OCI-LY1 (cell line): ENCODE results near the gene CLP1.

Experiments used
- H2AFZ ChIP-seq: fragments of 200-600 bp; sonication (generic), shearing (Covaris generic); 2 replicates; pipeline ENCODE4 v1.6.0; 2014; ENCODE audit warnings: antibody characterized with exemption, mild to moderate bottlenecking, low read length
- H3F3A ChIP-seq: fragments of 200-600 bp; sonication (generic), shearing (Covaris generic); 2 replicates; pipeline ENCODE4 v1.6.0; 2014; ENCODE audit warnings: mild to moderate bottlenecking, antibody characterized with exemption, low read length, moderate library complexity; ENCODE audit not compliant: insufficient read depth
- H3K27ac ChIP-seq: fragments of 200-600 bp; sonication (generic); 2 replicates; pipeline ENCODE4 v1.5.1; 2014; ENCODE audit warnings: low read length, mixed run types, mild to moderate bottlenecking, low read depth; ENCODE audit not compliant: poor library complexity, severe bottlenecking
- H3K27me3 ChIP-seq: fragments of 200-600 bp; sonication (generic); 2 replicates; pipeline ENCODE4 v1.6.0; 2014; ENCODE audit warnings: antibody characterized with exemption, mild to moderate bottlenecking, low read length, moderate library complexity; ENCODE audit not compliant: insufficient read depth
- H3K36me3 ChIP-seq: fragments of 200-600 bp; sonication (generic); 2 replicates; pipeline ENCODE4 v1.6.1; 2014; ENCODE audit warnings: mild to moderate bottlenecking, antibody characterized with exemption, low read length, moderate library complexity, mixed read lengths; ENCODE audit not compliant: insufficient read depth
- H3K4me1 ChIP-seq: fragments of 200-600 bp; sonication (generic); 2 replicates; pipeline ENCODE4 v1.5.1; 2014; ENCODE audit warnings: mild to moderate bottlenecking, low read length, moderate library complexity; ENCODE audit not compliant: insufficient read depth, severe bottlenecking
- H3K4me2 ChIP-seq: fragments of 200-600 bp; sonication (generic), shearing (Covaris generic); 2 replicates; pipeline ENCODE4 v1.6.1; 2014; ENCODE audit warnings: low read length
- H3K4me3 ChIP-seq: fragments of 200-600 bp; sonication (generic); 2 replicates; pipeline ENCODE4 v1.5.1; 2014; ENCODE audit warnings: low read length, low read depth, mild to moderate bottlenecking, mixed read lengths; ENCODE audit not compliant: poor library complexity, severe bottlenecking
- H3K79me2 ChIP-seq: fragments of 200-600 bp; shearing (Covaris generic); 2 replicates; pipeline ENCODE4 v1.6.1; 2016; ENCODE audit warnings: mixed run types, low read length, mixed read lengths; ENCODE audit not compliant: insufficient read depth
- H3K9ac ChIP-seq: fragments of 200-600 bp; sonication (generic), shearing (Covaris generic); 2 replicates; pipeline ENCODE4 v1.6.1; 2014; ENCODE audit warnings: mild to moderate bottlenecking, low read length, mixed read lengths
- H3K9me2 ChIP-seq: fragments of 200-600 bp; sonication (generic), shearing (Covaris generic); 2 replicates; pipeline ENCODE4 v1.6.1; 2014; ENCODE audit warnings: low read depth, mild to moderate bottlenecking, low read length, mixed read lengths
- H3K9me3 ChIP-seq: fragments of 200-600 bp; shearing (Covaris generic); 2 replicates; pipeline ENCODE4 v1.6.1; 2014; ENCODE audit warnings: low read length, mixed read lengths
- H4K20me1 ChIP-seq: fragments of 200-600 bp; sonication (generic), shearing (Covaris generic); 2 replicates; pipeline ENCODE4 v1.6.0; 2016; ENCODE audit warnings: mild to moderate bottlenecking, low read length; ENCODE audit not compliant: insufficient read depth
- EZH2 ChIP-seq: fragments of 200-600 bp; sonication (generic), shearing (Covaris generic); IDR thresholded peaks from 2 replicates; pipeline ENCODE4 v1.8.0; 2017; ENCODE audit warnings: borderline replicate concordance, mixed run types, mild to moderate bottlenecking, antibody characterized with exemption, low read length, moderate library complexity, mixed read lengths
- TF ChIP-seq, protein P1 (sequence below): fragments of 200-600 bp; sonication (generic), shearing (Covaris generic); IDR thresholded peaks from 2 replicates; pipeline ENCODE4 v1.5.1; 2017; ENCODE audit warnings: mild to moderate bottlenecking, antibody characterized with exemption, low read length, moderate library complexity, mixed read lengths

CLP1 gene

GRCh38 chr11:57698843-57699365, 41.3 kb downstream of the CLP1 start:
- Histone ChIP-seq H3K36me3 (peaks cover 76% of the 10 kb centered on the region), H2AFZ (no peak overlapping the region), H3K27me3 (no peaks in the 10 kb centered on the region), H3K9me2 (no peaks in the 10 kb centered on the region), H3K79me2 (no peaks in the 10 kb centered on the region), H3K9ac (no peak overlapping the region), H3K4me3 (no peak overlapping the region), H3K27ac (no peak overlapping the region), H3F3A (no peaks in the 10 kb centered on the region), H3K9me3 (no peaks in the 10 kb centered on the region), H4K20me1 (no peaks in the 10 kb centered on the region), H3K4me1 (no peaks in the 10 kb centered on the region), H3K4me2 (no peak overlapping the region)
- TF ChIP-seq, protein P1, sequence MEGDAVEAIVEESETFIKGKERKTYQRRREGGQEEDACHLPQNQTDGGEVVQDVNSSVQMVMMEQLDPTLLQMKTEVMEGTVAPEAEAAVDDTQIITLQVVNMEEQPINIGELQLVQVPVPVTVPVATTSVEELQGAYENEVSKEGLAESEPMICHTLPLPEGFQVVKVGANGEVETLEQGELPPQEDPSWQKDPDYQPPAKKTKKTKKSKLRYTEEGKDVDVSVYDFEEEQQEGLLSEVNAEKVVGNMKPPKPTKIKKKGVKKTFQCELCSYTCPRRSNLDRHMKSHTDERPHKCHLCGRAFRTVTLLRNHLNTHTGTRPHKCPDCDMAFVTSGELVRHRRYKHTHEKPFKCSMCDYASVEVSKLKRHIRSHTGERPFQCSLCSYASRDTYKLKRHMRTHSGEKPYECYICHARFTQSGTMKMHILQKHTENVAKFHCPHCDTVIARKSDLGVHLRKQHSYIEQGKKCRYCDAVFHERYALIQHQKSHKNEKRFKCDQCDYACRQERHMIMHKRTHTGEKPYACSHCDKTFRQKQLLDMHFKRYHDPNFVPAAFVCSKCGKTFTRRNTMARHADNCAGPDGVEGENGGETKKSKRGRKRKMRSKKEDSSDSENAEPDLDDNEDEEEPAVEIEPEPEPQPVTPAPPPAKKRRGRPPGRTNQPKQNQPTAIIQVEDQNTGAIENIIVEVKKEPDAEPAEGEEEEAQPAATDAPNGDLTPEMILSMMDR = no peak
- TF ChIP-seq EZH2 = no peak

GRCh38 chr11:57699813-57700212, 42.3 kb downstream of the CLP1 start:
- Histone ChIP-seq H3K9me3 (no peaks in the 10 kb centered on the region), H3K79me2 (no peaks in the 10 kb centered on the region), H3K27me3 (no peaks in the 10 kb centered on the region), H4K20me1 (no peaks in the 10 kb centered on the region), H3K36me3 (peaks cover 76% of the 10 kb centered on the region), H3K4me1 (no peaks in the 10 kb centered on the region), H3K9ac (no peak overlapping the region), H2AFZ (no peak overlapping the region), H3K4me2 (no peak overlapping the region), H3K4me3 (no peak overlapping the region), H3K9me2 (no peaks in the 10 kb centered on the region), H3K27ac (no peak overlapping the region), H3F3A (no peaks in the 10 kb centered on the region)
- TF ChIP-seq, protein P1 = no peak
- no peak for TF ChIP-seq EZH2

GRCh38 chr11:57700425-57700824, 42.9 kb downstream of the CLP1 start:
- Histone ChIP-seq H3K9ac (no peak overlapping the region), H3K4me3 (no peak overlapping the region), H3K9me3 (no peaks in the 10 kb centered on the region), H2AFZ (no peak overlapping the region), H3K27ac (no peak overlapping the region), H3K36me3 (peaks cover 72% of the 10 kb centered on the region), H3K9me2 (no peaks in the 10 kb centered on the region), H3K4me1 (no peaks in the 10 kb centered on the region), H3K79me2 (no peaks in the 10 kb centered on the region), H3K27me3 (no peaks in the 10 kb centered on the region), H3K4me2 (no peak overlapping the region), H3F3A (no peaks in the 10 kb centered on the region), H4K20me1 (no peaks in the 10 kb centered on the region)
- TF ChIP-seq, protein P1 = no peak
- no peak for TF ChIP-seq EZH2
